Kidney (tissue), 14 donors: ENCODE data around the gene LMAN2. TPM values are rescaled to one million over a fixed set of nuclear protein-coding genes. Genes with fewer than 3 reads are reported as not detected.

ENCODE experiments used
- DNase-seq, 5 donors: peaks; one replicate each; pipeline ENCODE4 v3.0.0-alpha.2; 2013 to 2020
- FAIRE-seq: peaks from 2 replicates; lab custom pipeline; 2012; peaks lifted over from hg19 to GRCh38; lab: Jason Lieb, UNC
- H3K27ac ChIP-seq, 2 donors: one replicate each; pipeline ENCODE4 v1.7.0; 2013; ENCODE audit warnings: low read depth in 2 of 2, low read length in 2 of 2, inconsistent platforms in 1 of 2
- H3K27me3 ChIP-seq: one replicate; pipeline ENCODE4 v1.7.1; 2013; ENCODE audit warnings: low read length, inconsistent platforms; ENCODE audit not compliant: control insufficient read depth, insufficient read depth
- H3K36me3 ChIP-seq, 3 donors: one replicate each; pipeline versions ENCODE4 v1.7.0 to v1.7.1; 2013; ENCODE audit warnings: low read length in 3 of 3, control low read depth in 1 of 3, inconsistent platforms in 1 of 3; ENCODE audit not compliant: insufficient read depth in 3 of 3, control insufficient read depth in 2 of 3
- H3K4me1 ChIP-seq, 3 donors: one replicate each; pipeline versions ENCODE4 v1.7.0 to v1.7.1; 2013; ENCODE audit warnings: low read length in 3 of 3, inconsistent platforms in 1 of 3, low read depth in 1 of 3; ENCODE audit not compliant: control insufficient read depth in 2 of 3, insufficient read depth in 2 of 3
- H3K4me3 ChIP-seq, 3 donors: one replicate each; pipeline versions ENCODE4 v1.7.0 to v1.8.1; 2013; ENCODE audit warnings: low read length in 3 of 3, control low read depth in 1 of 3, inconsistent platforms in 1 of 3
- H3K9ac ChIP-seq, 3 donors: one replicate each; pipeline versions ENCODE4 v1.7.0 to v1.7.1; 2013; ENCODE audit warnings: low read length in 3 of 3, control low read depth in 1 of 3, inconsistent platforms in 1 of 3
- H3K9me3 ChIP-seq, 3 donors: one replicate each; pipeline versions ENCODE4 v1.7.0 to v1.7.1; 2013; ENCODE audit warnings: low read length in 3 of 3, control low read depth in 1 of 3, inconsistent platforms in 1 of 3; ENCODE audit not compliant: control insufficient read depth in 2 of 3, insufficient read depth in 1 of 3
- CTCF ChIP-seq: IDR thresholded peaks from 3 replicates; pipeline ENCODE4 v1.5.1; 2012; ENCODE audit warnings: mild to moderate bottlenecking, moderate library complexity, borderline replicate concordance; ENCODE audit not compliant: insufficient read depth; ENCODE audit errors: extremely low read depth
- intact Hi-C: fragments of 100-400 bp; cut with DNase I; formaldehyde crosslinking; loops from one replicate; pipeline ENCODE4 v1.11.1; 2022
- polyA plus RNA-seq: library from polyadenylated mRNA; stranded (reverse); fragments of 350-450 nt; fragmentation: Illumina TruSeq; extraction: RNeasy Lipid Tissue Mini Kit (QIAGEN cat#74804); gene quantifications from one replicate; pipeline ENCODE4 v1.2.3, GENCODE V29; 2014; ENCODE audit warnings: low read depth, low replicate concordance; ENCODE audit not compliant: insufficient read depth
- total RNA-seq: library from RNA; stranded (reverse); fragmentation: NEBNext Ultra II Directional; extraction: Animal tissue kit (Norgen Biotek cat#: 25700); gene quantifications from one replicate; pipeline ENCODE4 v1.2.1, GENCODE V29; 2021
- donor health status: control.
- donor health status: control.
- donor health status: control.
- donor health status: control.
- donor health status: control.
- donor health status: DM: yes; HTN: yes; CAD: no.
- donor health status: Normal renal cell carcinoma (clear cell type).

Gene LMAN2
- total and polyA plus RNA-seq, 2 donors from 2014 or later = 137 to 190 TPM

GRCh38 chr5:177350776-177351391, 584 bp downstream of the LMAN2 start:
- no peak for TF ChIP-seq CTCF
- Histone ChIP-seq H3K27me3 (no peaks in the 10 kb centered on the region), H3K36me3 (peaks cover 0 to 7% (median 5%) of the 10 kb centered on the region in 3 donors), H3K4me1 (peaks cover 4 to 19% (median 13%) of the 10 kb centered on the region in 3 donors), H3K27ac (peak overlapping the region; percentile 90 to 96), H3K9ac (peak overlapping the region; percentile 88 to 100 (median 94)), H3K9me3 (no peaks in the 10 kb centered on the region), H3K4me3 (peak overlapping the region; percentile 85 to 100 (median 99))
- no peak for FAIRE-seq
- intact Hi-C loops = no loop called here
- no peak for DNase-seq

- intact Hi-C loops = no loop called here
- Histone ChIP-seq H3K9me3 (no peaks in the 10 kb centered on the region), H3K9ac (no peak overlapping the region), H3K36me3 (peaks cover 0 to 7% (median 5%) of the 10 kb centered on the region in 3 donors), H3K27me3 (no peaks in the 10 kb centered on the region), H3K27ac (no peak overlapping the region), H3K4me1 (peaks cover 4 to 19% (median 13%) of the 10 kb centered on the region in 3 donors), H3K4me3 (peak overlapping the region in 2 of 3 donors; percentile 99 to 100)
- no peak for FAIRE-seq
- peak in 1 of 5 donors; percentile 28 for DNase-seq
- TF ChIP-seq CTCF = no peak
These were observed 1.7 kb downstream of the LMAN2 start for GRCh38 chr5:177349762-177350161.

- intact Hi-C loops = no loop called here
- Histone ChIP-seq H3K27me3 (no peaks in the 10 kb centered on the region), H3K36me3 (peaks cover 0 to 7% (median 5%) of the 10 kb centered on the region in 3 donors), H3K9ac (no peak overlapping the region), H3K4me3 (no peak overlapping the region), H3K4me1 (peaks cover 4 to 19% (median 13%) of the 10 kb centered on the region in 3 donors), H3K27ac (no peak overlapping the region), H3K9me3 (no peaks in the 10 kb centered on the region)
- no peak for FAIRE-seq
- DNase-seq = no peak
- TF ChIP-seq CTCF = no peak
These were observed 2.2 kb downstream of the LMAN2 start for GRCh38 chr5:177349362-177349647.
